HCT116 (cell line): ENCODE data around the gene COMMD3. TPM values are rescaled to one million over a fixed set of nuclear protein-coding genes. Genes with fewer than 3 reads are reported as not detected.

Experiments used
- ATAC-seq: fragments of 200-7000 bp; cut with Tn5 transposase; 2 replicates; pipeline ENCODE4 v1.9.1; 2020; ENCODE audit warnings: mild to moderate bottlenecking, moderate library complexity
- BruUV-seq: library from RNA; stranded (reverse); fragments of 400-500 nt; replicated peaks from 2 replicates; lab custom pipeline; 2021; lab: Mats Ljungman, UMichigan
- CTCF ChIA-PET: fragments of 300-600 bp; sonication (Branson Sonifier 250); formaldehyde crosslinking; loops from one replicate; lab custom pipeline; 2021; ENCODE audit warnings: antibody characterized with exemption; lab: Charles Lee
- POLR2A ChIA-PET: fragments of 300-600, 350-600 bp; sonication (Branson Sonifier 250); formaldehyde crosslinking; loops from one replicate; lab custom pipeline; 2021; ENCODE audit warnings: antibody characterized with exemption; lab: Charles Lee
- RAD21 ChIA-PET, 2 experiments: fragments of 300-600 bp; sonication (Branson Sonifier 250); formaldehyde crosslinking; loops; one replicate each; lab custom pipeline; 2023; ENCODE audit warnings: low total read pairs in 2 of 2; ENCODE audit not compliant: uncharacterized antibody in 2 of 2, unreplicated experiment in 2 of 2, low non-redundant PET in 1 of 2; lab: Charles Lee
- DNase-seq: peaks from one replicate; pipeline ENCODE4 v3.0.0-alpha.2; 2010; ENCODE audit warnings: low read depth, low spot score
- H2AFZ ChIP-seq: fragments of 200-600 bp; shearing (Covaris generic), sonication (generic); 2 replicates; pipeline ENCODE4 v1.6.1; 2017; ENCODE audit warnings: low read depth, mixed run types, mixed read lengths, antibody characterized with exemption, low read length; ENCODE audit not compliant: poor library complexity, severe bottlenecking
- H3K27ac ChIP-seq: 2 replicates; pipeline ENCODE4 v1.5.1; 2012; ENCODE audit warnings: low read depth, low read length
- H3K27me3 ChIP-seq: fragments of 200-600 bp; sonication (generic); 2 replicates; pipeline ENCODE4 v1.6.1; 2016; ENCODE audit warnings: mixed run types, low read length, mixed read lengths; ENCODE audit not compliant: insufficient read depth
- H3K36me3 ChIP-seq, 2 experiments: fragments of 200-500 bp in 1 of 2; fragments of 200-600 bp in 1 of 2; sonication (Bioruptor generic) in 1 of 2; sonication (generic) in 1 of 2; 2 replicates each; pipeline versions ENCODE4 v1.5.1 to v1.6.1; 2014 to 2016; ENCODE audit warnings: low read length in 2 of 2, inconsistent platforms in 1 of 2, mixed read lengths in 1 of 2, mixed run types in 1 of 2; ENCODE audit not compliant: insufficient read depth in 2 of 2, control insufficient read depth in 1 of 2
- H3K4me1 ChIP-seq, 2 experiments: fragments of 200-600 bp in 1 of 2; sonication (generic) in 1 of 2; 2 replicates each; pipeline versions ENCODE4 v1.5.1 to v1.6.1; 2012 to 2017; ENCODE audit warnings: low read length in 2 of 2, inconsistent platforms in 1 of 2, mild to moderate bottlenecking in 1 of 2, mixed read lengths in 1 of 2, mixed run types in 1 of 2, moderate library complexity in 1 of 2; ENCODE audit not compliant: insufficient read depth in 2 of 2, control insufficient read depth in 1 of 2
- H3K4me2 ChIP-seq: fragments of 200-600 bp; sonication (generic); 2 replicates; pipeline ENCODE4 v1.6.1; 2017; ENCODE audit warnings: mixed run types, low read length, mixed read lengths
- H3K4me3 ChIP-seq, 2 experiments: fragments of 200-600 bp in 1 of 2; sonication (generic) in 1 of 2; replicated peaks in 1 of 2; 2 replicates each; pipeline ENCODE4 v1.5.1; 2011 to 2016; ENCODE audit warnings: low read length in 2 of 2, control low read depth in 1 of 2, low read depth in 1 of 2, mild to moderate bottlenecking in 1 of 2, mixed read lengths in 1 of 2, mixed run types in 1 of 2
- H3K79me2 ChIP-seq: fragments of 200-600 bp; sonication (generic); 2 replicates; pipeline ENCODE4 v1.6.1; 2017; ENCODE audit warnings: mild to moderate bottlenecking, mixed run types, low read length, moderate library complexity, mixed read lengths; ENCODE audit not compliant: insufficient read depth
- H3K9ac ChIP-seq: fragments of 200-600 bp; sonication (generic); 2 replicates; pipeline ENCODE4 v1.6.1; 2016; ENCODE audit warnings: low read length, mixed read lengths
- H3K9me2 ChIP-seq: fragments of 200-600 bp; sonication (generic), shearing (Covaris generic); 2 replicates; pipeline ENCODE4 v1.6.1; 2017; ENCODE audit warnings: mixed run types, mild to moderate bottlenecking, moderate library complexity; ENCODE audit not compliant: insufficient read depth
- H3K9me3 ChIP-seq, 2 experiments: fragments of 200-500 bp in 1 of 2; fragments of 200-600 bp in 1 of 2; sonication (Bioruptor generic) in 1 of 2; sonication (generic) in 1 of 2; 2 replicates each; pipeline ENCODE4 v1.6.1; 2014 to 2017; ENCODE audit warnings: low read length in 2 of 2, mixed read lengths in 2 of 2, inconsistent platforms in 1 of 2, low read depth in 1 of 2, mild to moderate bottlenecking in 1 of 2, mixed run types in 1 of 2, moderate library complexity in 1 of 2; ENCODE audit not compliant: control insufficient read depth in 1 of 2, insufficient read depth in 1 of 2
- H4K20me1 ChIP-seq: fragments of 200-600 bp; sonication (generic), shearing (Covaris generic); 2 replicates; pipeline ENCODE4 v1.6.1; 2017; ENCODE audit warnings: mixed run types, mild to moderate bottlenecking, moderate library complexity; ENCODE audit not compliant: insufficient read depth
- ATF3 ChIP-seq: IDR thresholded peaks from 2 replicates; pipeline ENCODE4 v1.6.1; 2012
- CBX3 ChIP-seq: IDR thresholded peaks from 2 replicates; pipeline ENCODE4 v1.6.1; 2012; ENCODE audit warnings: low read depth
- CEBPB ChIP-seq: IDR thresholded peaks from 2 replicates; pipeline ENCODE4 v1.6.1; 2012; ENCODE audit warnings: low read depth
- CTCF ChIP-seq, 3 experiments: fragments of 200-600 bp in 1 of 3; sonication (generic) in 1 of 3; IDR thresholded peaks in 2 of 3; conservative IDR thresholded peaks in 1 of 3; 2 replicates each; pipeline ENCODE4 v1.5.1; 2012 to 2017; ENCODE audit warnings: low read depth in 2 of 3, low read length in 2 of 3, antibody characterized with exemption in 1 of 3, borderline replicate concordance in 1 of 3, control low read depth in 1 of 3, mild to moderate bottlenecking in 1 of 3, mixed read lengths in 1 of 3, mixed run types in 1 of 3, moderate library complexity in 1 of 3; ENCODE audit not compliant: insufficient read depth in 1 of 3
- EGR1 ChIP-seq: IDR thresholded peaks from 2 replicates; pipeline ENCODE4 v1.6.1; 2012; ENCODE audit warnings: low read depth
- ELF1 ChIP-seq: IDR thresholded peaks from 2 replicates; pipeline ENCODE4 v1.6.1; 2012; ENCODE audit warnings: low read depth, borderline replicate concordance
- EZH2 ChIP-seq: fragments of 200-600 bp; sonication (generic); IDR thresholded peaks from 2 replicates; pipeline ENCODE4 v1.6.1; 2017; ENCODE audit warnings: antibody characterized with exemption, mixed run types
- EZH2phosphoT487 ChIP-seq: fragments of 200-600 bp; IDR thresholded peaks from 2 replicates; pipeline ENCODE4 v1.6.1; 2018; ENCODE audit warnings: antibody characterized with exemption, borderline replicate concordance
- FOSL1 ChIP-seq: IDR thresholded peaks from 2 replicates; pipeline ENCODE4 v1.6.1; 2012; ENCODE audit warnings: low read depth
- JUND ChIP-seq: IDR thresholded peaks from 2 replicates; pipeline ENCODE4 v1.6.1; 2012
- POLR2A ChIP-seq: IDR thresholded peaks from 2 replicates; pipeline ENCODE4 v1.7.0; 2011; ENCODE audit warnings: borderline replicate concordance; ENCODE audit not compliant: insufficient read depth, insufficient read length; ENCODE audit errors: extremely low read depth
- POLR2AphosphoS5 ChIP-seq: IDR thresholded peaks from 2 replicates; pipeline ENCODE4 v1.6.1; 2011; ENCODE audit warnings: mild to moderate bottlenecking, low read depth, low read length, moderate library complexity
- RAD21 ChIP-seq: IDR thresholded peaks from 2 replicates; pipeline ENCODE4 v1.6.1; 2012; ENCODE audit warnings: low read depth, mild to moderate bottlenecking
- REST ChIP-seq: IDR thresholded peaks from 2 replicates; pipeline ENCODE4 v1.6.1; 2012; ENCODE audit warnings: low read depth
- SIN3A ChIP-seq: IDR thresholded peaks from 2 replicates; pipeline ENCODE4 v1.6.1; 2012; ENCODE audit warnings: low read depth
- SP1 ChIP-seq: IDR thresholded peaks from 2 replicates; pipeline ENCODE4 v1.6.1; 2012; ENCODE audit warnings: low read depth
- SRF ChIP-seq: IDR thresholded peaks from 2 replicates; pipeline ENCODE4 v1.6.1; 2012; ENCODE audit warnings: low read depth
- ZFX ChIP-seq: fragments of 450-650 bp; IDR thresholded peaks from 2 replicates; pipeline ENCODE4 v1.6.1; 2017
- ZNF274 ChIP-seq: fragments of 200-500 bp; sonication (Bioruptor generic); IDR thresholded peaks from 2 replicates; pipeline ENCODE4 v1.6.1; 2014; ENCODE audit warnings: mild to moderate bottlenecking, low read depth, low read length, inconsistent platforms
- intact Hi-C: fragments of 100-400 bp; cut with micrococcal nuclease; formaldehyde crosslinking; loops from 2 replicates; pipeline ENCODE4 v1.10.0; 2022
- total RNA-seq: library from RNA; stranded (reverse); gene quantifications from one replicate; pipeline ENCODE4 v1.2.1, GENCODE V29; 2021; ENCODE audit not compliant: unreplicated experiment
- TF ChIP-seq, protein P1 (sequence below): IDR thresholded peaks from 2 replicates; pipeline ENCODE4 v1.6.1; 2012

The COMMD3 gene
- total RNA-seq, 1 experiment from 2014 or later: 43.0 TPM

DNA sequence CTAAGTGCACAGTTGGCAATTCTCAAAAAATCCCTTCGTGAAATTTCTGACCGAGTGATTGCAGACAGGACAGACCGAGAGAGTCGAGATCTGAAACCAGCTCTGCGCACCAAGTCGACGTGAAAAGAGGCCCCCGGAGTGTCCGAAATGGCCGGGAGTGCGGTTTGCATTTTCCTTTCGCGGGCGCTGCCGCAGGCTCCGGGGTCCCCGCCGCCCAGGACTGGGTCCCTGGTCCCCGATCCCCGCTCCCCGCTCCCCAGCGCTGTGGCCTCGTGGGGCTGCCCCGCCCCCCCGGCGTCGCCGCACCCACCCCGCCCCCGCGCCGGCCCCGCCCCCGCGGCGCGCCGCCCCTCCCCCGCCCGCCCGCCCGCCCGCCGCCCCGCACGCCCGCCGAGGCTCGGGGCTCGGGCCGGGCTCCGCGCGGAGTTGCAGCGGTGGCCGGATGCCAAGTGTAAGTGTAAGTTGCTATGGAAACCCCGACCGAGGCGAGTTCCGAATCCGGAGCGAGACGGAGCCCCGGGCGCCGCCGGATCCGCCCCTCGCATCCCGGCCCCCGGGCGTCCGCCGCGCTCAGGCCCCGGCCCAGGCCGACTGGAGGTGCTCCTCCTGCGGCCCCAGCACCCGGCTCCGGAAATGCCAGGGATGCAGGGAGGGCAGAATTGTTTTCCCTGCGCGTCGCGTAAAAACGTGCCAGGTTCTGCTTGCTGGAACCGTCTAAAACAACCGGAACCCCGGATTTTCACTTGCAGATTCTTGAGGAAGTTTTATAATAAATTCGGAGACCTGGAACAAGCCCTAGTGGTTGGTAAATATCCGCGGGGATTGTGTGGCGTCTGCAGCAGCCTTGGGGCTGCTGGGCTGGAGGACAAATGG is 9.3 kb downstream of the COMMD3 start:
- BruUV-seq: no TSS peak
- Histone ChIP-seq H3K36me3 (peaks cover 17 to 27% of the 10 kb centered on the region in 2 experiments; a peak in 3 of 4 replicates), H3K9ac (peak overlapping the region; percentile 62), H3K79me2 (peaks cover 54% of the 10 kb centered on the region), H3K4me3 (peak overlapping the region; percentile 46 to 68), H3K4me2 (peak overlapping the region; percentile 88), H4K20me1 (peaks cover 20% of the 10 kb centered on the region; the same call in 1 of the 2 replicates), H3K9me3 (no peaks in the 10 kb centered on the region), H3K27ac (peak overlapping the region; percentile 59), H3K4me1 (peaks cover 5 to 37% of the 10 kb centered on the region in 2 experiments; a peak in 3 of 4 replicates), H2AFZ (no peak overlapping the region), H3K9me2 (no peaks in the 10 kb centered on the region), H3K27me3 (peaks cover 25% of the 10 kb centered on the region)
- RAD21 ChIA-PET: no interaction called here
- DNase-seq: no peak
- TF ChIP-seq, protein P1, sequence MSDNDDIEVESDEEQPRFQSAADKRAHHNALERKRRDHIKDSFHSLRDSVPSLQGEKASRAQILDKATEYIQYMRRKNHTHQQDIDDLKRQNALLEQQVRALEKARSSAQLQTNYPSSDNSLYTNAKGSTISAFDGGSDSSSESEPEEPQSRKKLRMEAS: peak; percentile 52; the same call in 1 of the 2 replicates
- no peak for TF ChIP-seq ELF1
- TF ChIP-seq CTCF (IDR thresholded peaks at IDR 0.05 in 2 of 3, conservative IDR thresholded peaks at IDR 0.05 in 1 of 3; ENCODE audit: borderline replicate concordance in 1 of 3, insufficient read depth in 1 of 3, low read depth in 2 of 3, low read length in 2 of 3): no peak
- TF ChIP-seq ATF3: no peak
- TF ChIP-seq CEBPB: no peak
- TF ChIP-seq REST: no peak
- 0 out of 2 replicates have a peak, but pooled peaks have one; percentile 12 for TF ChIP-seq RAD21
- TF ChIP-seq EGR1: 0 out of 2 replicates have a peak, but pooled peaks have one; percentile 1
- peak; percentile 35; the same call in 1 of the 2 replicates for TF ChIP-seq POLR2AphosphoS5
- TF ChIP-seq EZH2phosphoT487: no peak
- peak; percentile 29 for TF ChIP-seq POLR2A
- TF ChIP-seq FOSL1: no peak
- no peak; the same call in 1 of the 2 replicates for TF ChIP-seq SIN3A
- no peak for TF ChIP-seq SRF
- no peak for TF ChIP-seq ZNF274
- no peak for TF ChIP-seq SP1
- TF ChIP-seq ZFX: peak; percentile 46; the same call in 1 of the 2 replicates
- TF ChIP-seq JUND: no peak
- no peak for TF ChIP-seq CBX3
- no peak for TF ChIP-seq EZH2
- POLR2A ChIA-PET: interaction anchor here (1.0 to 1.4 kb wide), 2 partner anchors 15 to 111 kb away, joined by 4 read pairs; no protein-coding TSS in a partner anchor
- peak; percentile 65 for ATAC-seq
- intact Hi-C loops: no loop called here
- CTCF ChIA-PET: interaction anchor here (0.6 kb wide), 1 partner anchor 67 kb away, joined by 9 read pairs; no protein-coding TSS in a partner anchor
